ENCODE results near the gene PRUNE2. TPM values are rescaled to one million over a fixed set of nuclear protein-coding genes. Genes with fewer than 3 reads are reported as not detected.

PRUNE2 gene
- total and polyA plus RNA-seq, 2 of the 8 experiments (the other 6 are each of a cell fraction or from before 2014, with no cell fraction given), result 5.5 to 13.3 TPM

GRCh38 chr9:76772686-76773445, 133.0 kb downstream of the PRUNE2 start (continued):
- TF ChIP-seq CTCF (IDR thresholded peaks at IDR 0.05; ENCODE audit: control extremely low read depth in 1 of 3, insufficient read depth in 1 of 3, low read depth in 1 of 3, low read length in 3 of 3) (no peak), TAF1 (IDR thresholded peaks at IDR 0.05; ENCODE audit: low read depth, low read length) (no peak), GTF2F1 (IDR thresholded peaks at IDR 0.05; ENCODE audit: borderline replicate concordance, low read depth, low read length) (no peak)

All from H1 (cell line).